Esophagus muscularis mucosa (tissue), 4 donors: ENCODE data around the gene ENPP3.

Source experiments
- CTCF ChIP-seq, 3 experiments: fragments of 200-600 bp in 2 of 3; fragments of 450-650 bp in 1 of 3; sonication (generic) in 2 of 3; IDR thresholded peaks; one replicate each; pipeline ENCODE4 v1.5.1; 2017 to 2019; ENCODE audit warnings: antibody characterized with exemption in 3 of 3, mild to moderate bottlenecking in 2 of 3, moderate library complexity in 1 of 3
- EP300 ChIP-seq: sonication (generic); formaldehyde crosslinking; IDR thresholded peaks from one replicate; pipeline ENCODE4 v1.6.1; 2017; ENCODE audit warnings: antibody characterized with exemption
- POLR2A ChIP-seq: fragments of 450-650 bp; IDR thresholded peaks from one replicate; pipeline ENCODE4 v1.6.1; 2017; ENCODE audit warnings: antibody characterized with exemption, moderate library complexity, mild to moderate bottlenecking, low read depth

- TF ChIP-seq CTCF (IDR thresholded peaks at IDR 0.05) (no peak), POLR2A (no peak), EP300 (no peak)
Observed at GRCh38 chr6:131594074-131594473, 43.0 kb upstream of the ENPP3 start.
